Daoy (cell line): ENCODE measurements around the gene TSG101. TPM values are rescaled to one million over a fixed set of nuclear protein-coding genes. Genes with fewer than 3 reads are reported as not detected.
A peak's percentile ranks its signal among the peaks of the same experiment; 100 is the strongest.

Experiments used
- DNase-seq: peaks from one replicate; pipeline ENCODE4 v3.0.0-alpha.2; 2015; ENCODE audit warnings: low read depth
- total RNA-seq: library from RNA; depleted of rRNA; stranded (reverse); fragments of >200 nt; shearing (Covaris generic); gene quantifications from 2 replicates; pipeline ENCODE4 v1.2.3, GENCODE V29; 2014; rRNA removed

Gene TSG101
- total RNA-seq: 62.7 and 111 TPM in 2 replicates

DNA sequence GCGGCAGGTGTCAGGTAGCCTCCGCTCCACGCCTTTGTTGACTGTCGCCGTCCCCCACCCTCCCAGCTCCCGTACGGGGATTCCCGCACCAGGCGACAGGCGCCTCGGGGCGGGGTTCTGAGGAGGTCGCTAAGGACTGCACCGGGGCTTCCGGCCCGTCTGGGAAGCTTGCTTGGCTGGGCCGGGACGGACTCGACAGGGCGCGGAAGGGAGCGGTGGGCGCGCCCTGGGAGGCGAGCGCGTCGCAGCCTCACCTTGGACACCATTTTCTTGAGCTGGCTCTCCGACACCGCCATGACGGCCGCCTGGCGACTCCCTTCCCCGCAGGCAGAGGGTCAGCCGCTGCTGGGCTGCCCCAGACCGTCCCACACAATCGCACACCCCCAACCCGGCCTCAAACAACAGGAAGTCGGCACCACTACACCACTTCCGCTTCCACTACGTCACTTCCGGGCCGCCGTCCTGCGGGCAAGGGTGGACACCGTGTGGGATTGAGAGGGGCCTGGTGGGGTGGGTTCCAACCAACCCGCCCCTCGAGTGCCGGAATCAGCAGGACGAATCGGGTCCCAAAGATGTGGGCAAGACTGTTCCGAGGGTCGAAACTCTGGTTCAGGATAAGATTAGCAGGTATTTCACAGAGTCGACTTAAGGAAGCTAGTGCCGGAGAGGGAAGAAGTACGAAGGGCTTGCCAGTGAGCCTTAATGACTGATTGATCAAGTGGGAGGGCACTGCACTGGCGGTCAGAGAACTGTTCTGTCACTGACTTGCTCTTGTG, at the start of gene TSG101:
Gene TSG101 (minus strand): TSS at position 422 of the 776 bp plus-strand sequence. CDS start 126 bp downstream, at position 296.
- peak; percentile 96 for DNase-seq

DNA sequence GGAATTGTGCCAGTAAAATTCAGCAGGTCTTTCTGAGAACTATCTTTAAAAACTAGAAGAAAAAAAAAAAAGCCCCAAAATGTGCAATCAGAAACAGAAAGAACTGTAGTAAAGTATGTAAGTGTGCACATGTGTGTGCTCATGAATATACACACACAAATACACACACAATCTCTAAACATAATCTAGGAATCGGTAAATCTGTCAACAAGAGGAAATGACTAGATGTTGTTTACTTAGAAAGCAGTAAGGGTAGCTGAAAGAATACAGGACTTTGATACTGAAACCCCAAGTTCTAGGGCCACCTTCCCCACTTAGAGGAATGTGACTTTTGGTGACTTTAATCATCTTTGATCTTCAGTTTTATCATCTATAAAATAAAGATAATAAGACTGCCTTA, 48.6 kb upstream of the TSG101 start:
- DNase-seq: no peak

- DNase-seq: no peak
Observed at GRCh38 chr11:18567081-18567480, 40.3 kb upstream of the TSG101 start.

DNA sequence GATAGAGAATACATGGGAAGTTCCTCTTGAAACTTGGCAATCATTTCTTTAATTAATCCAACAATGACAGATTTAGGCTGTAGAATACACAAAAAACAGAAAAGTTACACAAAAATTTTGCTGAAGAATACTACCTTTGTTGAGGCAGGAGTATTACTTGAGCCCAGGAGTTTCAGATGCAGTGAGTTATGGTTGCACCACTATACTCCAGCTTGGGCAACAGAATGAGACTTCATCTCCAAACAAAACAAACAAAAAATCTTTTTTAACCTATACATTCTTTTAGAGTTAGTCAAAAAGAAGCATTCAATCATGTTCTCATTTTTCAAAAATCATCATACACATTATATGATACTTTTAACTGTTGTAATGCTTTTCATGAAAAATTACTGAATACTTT, 39.7 kb upstream of the TSG101 start:
- no peak for DNase-seq

DNA sequence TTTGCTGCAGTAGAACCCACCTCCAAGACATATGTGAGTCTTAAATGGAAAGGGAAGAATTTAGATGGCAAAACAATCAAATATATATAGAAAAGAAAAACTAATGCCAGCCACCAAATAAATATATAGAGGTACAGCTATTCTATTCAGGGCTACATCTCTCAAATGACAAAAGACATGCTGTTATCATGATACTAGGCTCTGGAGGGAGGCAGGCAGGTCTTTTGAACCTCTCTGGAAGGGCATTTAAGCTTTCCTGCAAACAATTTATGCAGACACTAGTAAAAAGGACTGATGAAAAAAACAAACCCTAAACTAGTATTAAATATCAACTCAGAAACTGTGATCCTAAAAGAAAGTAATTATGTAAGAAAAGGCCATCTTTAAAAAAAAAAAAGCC, 37.4 kb upstream of the TSG101 start:
- DNase-seq: no peak

- no peak for DNase-seq
Observed at GRCh38 chr11:18563090-18563730, 36.5 kb upstream of the TSG101 start.

GRCh38 chr11:18548001-18548400, 21.3 kb upstream of the TSG101 start:
- no peak for DNase-seq

DNA sequence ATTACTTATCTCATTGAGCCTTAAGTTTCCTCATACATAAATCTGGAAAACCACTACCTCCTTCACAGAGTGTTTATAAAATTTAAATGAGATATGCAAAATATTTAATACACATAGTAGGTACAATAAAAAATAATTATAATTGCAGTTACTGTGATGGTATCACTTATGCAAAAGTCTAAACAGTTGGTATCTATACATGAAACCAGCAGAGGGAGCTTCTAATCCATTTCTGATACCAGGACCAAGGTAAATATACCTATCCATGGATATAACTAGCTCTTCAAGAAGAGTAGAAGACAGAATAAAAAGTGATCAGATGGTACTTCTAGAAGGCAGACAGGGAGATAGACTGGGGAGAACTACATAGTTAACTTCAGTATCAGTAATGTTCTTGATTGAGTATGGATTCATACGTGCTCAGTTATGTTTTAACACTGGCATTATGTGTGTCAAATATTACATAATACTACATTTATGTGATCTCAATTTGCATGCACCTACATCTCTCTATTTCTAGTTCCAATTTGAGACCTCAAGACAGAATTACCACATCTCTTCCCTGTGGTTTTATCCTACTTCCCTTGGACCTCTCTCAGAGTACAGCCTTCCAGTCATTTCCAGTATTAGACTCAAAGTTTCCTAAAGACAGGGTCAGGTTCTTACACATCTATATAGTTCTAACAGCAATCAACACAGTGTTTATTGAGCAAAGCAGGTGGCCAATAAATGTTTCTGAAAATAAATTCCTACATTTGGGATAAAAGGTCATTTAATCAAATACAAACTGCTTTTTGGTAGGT, 13.7 kb upstream of the TSG101 start:
- DNase-seq: no peak

GRCh38 chr11:18536209-18536608, 9.5 kb upstream of the TSG101 start:
- no peak for DNase-seq

GRCh38 chr11:18534245-18534644, 7.5 kb upstream of the TSG101 start:
- DNase-seq: no peak

DNA sequence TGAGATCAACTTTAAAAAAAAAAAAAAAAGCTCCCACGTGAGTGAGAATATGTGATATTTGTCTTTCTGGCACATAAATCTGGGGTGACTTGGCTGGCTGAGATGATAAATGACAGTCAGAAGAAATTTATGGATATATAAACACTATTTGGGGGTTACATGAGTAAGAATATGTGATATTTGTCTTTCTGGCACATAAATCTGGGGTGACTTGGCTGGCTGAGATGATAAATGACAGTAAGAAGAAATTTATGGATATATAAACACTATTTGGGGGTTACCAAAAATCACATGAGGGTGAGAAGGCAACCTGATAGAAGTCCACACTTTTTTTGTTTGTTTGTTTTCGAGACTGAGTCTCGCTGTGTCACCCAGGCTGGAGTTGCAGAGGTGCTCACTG, 6.6 kb upstream of the TSG101 start:
- no peak for DNase-seq

DNA sequence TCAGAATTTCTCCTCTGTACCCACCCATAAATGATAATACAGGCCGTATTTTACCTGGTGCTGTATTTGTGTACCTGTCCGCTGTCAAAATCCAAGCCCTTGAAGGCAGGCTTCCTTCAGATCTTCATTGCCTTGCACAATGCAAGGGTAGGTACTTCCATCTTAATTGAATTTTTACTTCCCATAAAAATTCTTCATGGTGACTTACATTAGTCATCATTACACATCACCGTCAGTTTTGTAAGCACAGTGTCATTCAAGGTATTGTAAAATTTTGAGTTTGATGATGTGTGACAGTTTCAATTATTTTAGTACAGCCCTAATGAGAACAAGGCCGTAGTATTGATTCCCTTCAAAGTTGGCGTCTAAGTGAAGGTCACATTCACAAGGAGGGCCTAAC, 770 bp upstream of the TSG101 start:
- peak; percentile 6 for DNase-seq

DNA sequence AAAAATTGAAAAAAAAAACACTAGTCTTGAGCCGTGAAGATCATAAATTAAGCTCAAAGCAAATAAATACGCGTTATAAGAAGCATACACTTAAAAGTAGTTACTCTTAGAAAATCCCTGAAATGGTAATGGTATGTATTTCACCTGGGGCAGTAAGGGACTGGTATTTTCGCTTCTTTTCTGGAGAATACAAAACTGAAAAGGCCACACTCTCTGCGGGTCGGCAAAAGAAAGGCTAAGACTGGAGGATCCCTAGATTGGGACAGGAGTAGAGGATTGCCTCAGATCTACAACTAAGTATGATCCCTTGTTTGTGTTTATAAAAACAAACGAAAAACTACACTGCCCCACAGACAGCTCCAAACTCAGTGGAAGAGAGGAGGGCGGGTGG, 617 bp downstream of the TSG101 start:
- DNase-seq: no peak

GRCh38 chr11:18524248-18524647, 2.5 kb downstream of the TSG101 start:
- DNase-seq: no peak

DNA sequence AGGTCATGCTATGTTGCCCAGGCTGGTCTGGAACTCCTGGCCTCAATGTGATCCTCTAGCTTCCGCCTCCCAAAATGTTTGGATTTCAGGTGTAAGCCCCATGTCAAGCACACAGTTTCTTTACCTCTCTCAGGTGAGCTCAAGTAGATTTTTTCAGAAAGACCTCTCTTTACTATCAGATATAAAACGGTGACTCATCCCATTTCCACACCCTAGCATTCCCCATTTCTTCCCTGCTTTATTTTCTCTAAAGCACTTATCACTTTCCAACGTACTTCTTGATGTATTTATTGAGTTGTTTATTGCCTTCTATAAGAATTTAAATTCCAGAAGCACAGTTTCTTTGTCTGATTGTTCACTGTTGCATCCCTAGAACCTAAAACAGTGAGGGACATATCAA, 3.7 kb downstream of the TSG101 start:
- no peak for DNase-seq

DNA sequence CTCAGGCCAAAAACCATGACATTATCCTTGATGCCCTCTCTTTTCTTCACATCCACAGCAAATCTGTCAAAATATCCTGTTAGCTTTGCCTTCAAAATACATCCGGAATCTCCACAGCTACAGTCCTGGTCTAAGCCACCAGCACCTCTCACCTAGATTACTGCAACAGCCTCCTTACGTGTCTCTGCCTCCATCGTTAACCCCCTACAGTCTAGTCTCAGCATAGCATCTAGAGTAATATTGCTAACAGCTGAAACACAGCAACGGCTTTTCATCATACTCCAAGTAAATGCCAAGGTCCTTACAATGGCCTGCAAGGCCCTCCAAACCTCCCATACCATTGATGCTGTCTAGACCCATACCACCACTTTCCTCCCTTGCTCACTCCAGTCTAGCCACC, 4.4 kb downstream of the TSG101 start:
- DNase-seq: peak; percentile 2

- no peak for DNase-seq
Observed at GRCh38 chr11:18521122-18521521, 5.6 kb downstream of the TSG101 start.

- DNase-seq: no peak
Observed at GRCh38 chr11:18502352-18502751, 24.4 kb downstream of the TSG101 start.

DNA sequence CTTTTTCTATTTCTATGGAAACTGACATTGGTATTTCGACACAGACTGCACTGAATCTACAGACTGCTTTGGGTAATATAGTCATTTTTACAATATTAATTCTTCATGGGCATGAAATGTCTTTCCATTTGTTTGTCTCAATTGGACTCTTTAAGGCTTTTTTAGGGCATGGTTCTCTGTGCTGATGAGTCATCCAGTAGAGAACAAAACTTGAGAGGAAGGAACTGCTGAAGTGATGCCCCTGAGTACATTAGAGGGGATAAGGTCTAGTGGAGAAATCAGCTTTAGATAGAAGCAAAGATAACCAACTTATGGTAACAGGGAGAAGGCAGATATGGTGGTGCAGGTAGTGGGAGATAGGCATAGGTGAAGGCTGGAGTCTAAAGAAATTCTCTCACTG, 25.1 kb downstream of the TSG101 start:
- no peak for DNase-seq

- no peak for DNase-seq
Observed at GRCh38 chr11:18498039-18498438, 28.7 kb downstream of the TSG101 start.

DNA sequence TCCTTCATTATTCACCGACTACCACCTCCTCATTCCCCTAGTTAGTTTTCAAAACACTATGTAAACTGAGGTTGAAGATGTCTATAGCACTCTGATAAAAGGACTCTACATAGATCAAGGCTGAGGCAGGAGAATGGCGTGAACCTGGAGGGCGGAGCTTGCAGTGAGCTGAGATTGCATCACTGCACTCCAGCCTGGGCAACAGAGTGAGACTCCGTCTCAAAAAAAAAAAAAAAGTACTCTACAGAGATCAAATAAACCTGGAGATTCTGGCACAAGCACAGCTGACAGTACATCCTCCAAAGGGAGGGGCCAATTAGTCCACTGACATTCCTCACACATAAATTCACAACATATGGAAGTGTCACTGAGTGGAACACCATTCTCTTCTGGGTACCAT, 31.0 kb downstream of the TSG101 start:
- no peak for DNase-seq

- no peak for DNase-seq
Observed at GRCh38 chr11:18495271-18495670, 31.5 kb downstream of the TSG101 start.

DNA sequence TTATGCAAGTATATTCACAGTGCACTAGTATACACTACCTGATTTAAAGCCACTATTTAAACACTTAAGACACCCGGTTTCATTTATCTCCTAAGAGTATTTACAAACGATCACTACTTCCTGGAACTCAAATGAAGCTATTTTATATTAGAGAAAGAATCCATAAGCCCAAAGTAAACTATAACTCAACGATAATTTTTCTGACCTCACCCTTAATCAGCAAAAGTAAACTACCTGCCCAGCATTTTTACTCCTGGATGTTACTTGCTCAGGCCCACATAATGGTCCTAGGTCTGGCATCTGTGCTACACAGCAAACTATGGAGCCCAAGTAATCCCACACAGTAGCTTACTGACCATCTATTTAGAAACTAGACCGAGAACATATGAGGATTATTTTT, 33.4 kb downstream of the TSG101 start:
- DNase-seq: no peak
